Measurements from ENCODE around the gene ZNF746. TPM values are rescaled to one million over a fixed set of nuclear protein-coding genes. Genes with fewer than 3 reads are reported as not detected.

Gene ZNF746
- total and polyA plus RNA-seq, 4 experiments from 2014 or later, result 3.7 to 25.6 (median 19.8) TPM

DNA sequence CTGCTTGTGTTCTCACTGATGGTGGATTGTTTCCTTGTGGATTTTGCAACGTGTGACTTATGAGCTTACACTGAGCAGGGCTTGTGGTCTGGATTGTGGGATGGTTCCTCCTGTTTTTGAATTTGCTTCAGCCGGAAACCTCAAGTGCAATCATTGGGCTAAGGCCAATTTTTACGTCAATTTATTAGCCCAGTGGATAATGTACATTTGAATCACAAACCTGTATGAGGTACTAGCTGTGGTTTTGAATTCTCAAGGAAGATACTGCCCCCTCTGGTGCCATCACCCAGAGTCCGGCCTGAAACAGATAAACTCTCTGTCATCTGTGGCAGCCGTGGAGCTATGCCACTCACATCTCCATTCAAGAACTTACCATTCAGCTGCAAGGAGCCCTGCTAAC lies 29.4 kb downstream of the ZNF746 start:
- H3K27me3 ChIP-seq (ENCODE audit: insufficient read depth, low read length), result peaks cover 6% of the 10 kb centered on the region
- peaks cover 13 to 19% of the 10 kb centered on the region in 2 donors for H3K36me3 Mint-ChIP-seq
- ChIA-PET CTCF (ENCODE audit: partially characterized antibody) (interaction anchor here (0.6 kb wide), 1 partner anchor 12 kb away, joined by 3 read pairs; no protein-coding TSS in a partner anchor), POLR2A (ENCODE audit: partially characterized antibody) (no interaction called here)
- H3K27ac Mint-ChIP-seq, result no peak overlapping the region
- DNase-seq, result no peak
- peaks cover 0 to 1% (median 0%) of the 10 kb centered on the region in 4 donors for H3K4me1 Mint-ChIP-seq
- intact Hi-C loops (cut with micrococcal nuclease), result no loop called here
- H3K27me3 Mint-ChIP-seq, result peaks cover 4 to 7% of the 10 kb centered on the region in 2 donors
- no peak overlapping the region for H3K27ac ChIP-seq (ENCODE audit: low read depth, low read length)
- no peak overlapping the region for H3K4me3 Mint-ChIP-seq
- peaks cover 0 to 6% (median 0%) of the 10 kb centered on the region in 8 donors for H3K9me3 Mint-ChIP-seq
- no peak overlapping the region for H3K4me3 ChIP-seq (ENCODE audit: low read length in 2 of 2)
- no peaks in the 10 kb centered on the region for H3K9me3 ChIP-seq (ENCODE audit: control insufficient read depth in 1 of 2, low read length in 2 of 2)
- H3K4me1 ChIP-seq (ENCODE audit: insufficient read depth, low read length), result no peaks in the 10 kb centered on the region
- no peaks in the 10 kb centered on the region for H3K36me3 ChIP-seq (ENCODE audit: insufficient read depth, low read length)

DNA sequence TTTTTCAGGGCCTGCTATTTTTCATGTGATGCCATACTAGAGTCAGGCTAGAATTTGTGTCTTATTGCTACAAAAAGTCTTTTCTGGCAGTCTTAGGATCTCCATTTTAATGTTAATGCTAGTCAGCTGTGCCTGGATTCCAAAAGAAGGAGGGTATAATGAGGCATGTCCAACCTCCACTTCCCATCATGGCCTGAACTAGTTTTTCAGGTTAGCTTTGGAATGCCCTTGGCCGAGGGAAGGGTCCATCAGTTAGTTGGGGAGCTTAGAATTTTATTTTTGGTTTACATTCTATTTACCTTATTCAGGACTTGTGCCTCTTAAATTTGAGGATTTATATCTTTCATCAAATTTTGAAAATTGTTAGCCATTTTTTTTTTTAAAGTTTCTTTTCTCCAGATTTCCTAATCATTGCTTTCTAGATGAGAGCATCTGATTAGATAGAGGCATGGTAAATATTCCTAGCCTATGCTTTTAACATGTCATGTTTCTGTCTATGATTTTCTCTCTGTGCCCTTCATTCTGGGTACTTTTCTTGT lies 30.2 kb downstream of the ZNF746 start:
- H3K36me3 ChIP-seq (ENCODE audit: insufficient read depth, low read length), result no peaks in the 10 kb centered on the region
- CTCF ChIA-PET (ENCODE audit: partially characterized antibody), result interaction anchor here (1.0 kb wide), 1 partner anchor 29 kb away, joined by 3 read pairs; no protein-coding TSS in a partner anchor
- Mint-ChIP-seq H3K27me3 (peaks cover 4 to 7% of the 10 kb centered on the region in 2 donors), H3K4me1 (peaks cover 0 to 1% (median under 1%) of the 10 kb centered on the region in 4 donors), H3K4me3 (no peak overlapping the region), H3K36me3 (peaks cover 7 to 11% of the 10 kb centered on the region in 2 donors), H3K9me3 (peaks cover 0 to 6% (median 0%) of the 10 kb centered on the region in 8 donors), H3K27ac (no peak overlapping the region)
- H3K4me3 ChIP-seq (ENCODE audit: low read length in 2 of 2), result no peak overlapping the region
- peaks cover 6% of the 10 kb centered on the region for H3K27me3 ChIP-seq (ENCODE audit: insufficient read depth, low read length)
- H3K27ac ChIP-seq (ENCODE audit: low read depth, low read length), result no peak overlapping the region
- no peaks in the 10 kb centered on the region for H3K9me3 ChIP-seq (ENCODE audit: control insufficient read depth in 1 of 2, low read length in 2 of 2)
- intact Hi-C loops (cut with micrococcal nuclease), result no loop called here
- DNase-seq, result no peak
- POLR2A ChIA-PET (ENCODE audit: partially characterized antibody), result interaction anchor here (0.7 kb wide), 1 partner anchor 49 kb away, joined by 3 read pairs; no protein-coding TSS in a partner anchor
- no peaks in the 10 kb centered on the region for H3K4me1 ChIP-seq (ENCODE audit: insufficient read depth, low read length)

DNA sequence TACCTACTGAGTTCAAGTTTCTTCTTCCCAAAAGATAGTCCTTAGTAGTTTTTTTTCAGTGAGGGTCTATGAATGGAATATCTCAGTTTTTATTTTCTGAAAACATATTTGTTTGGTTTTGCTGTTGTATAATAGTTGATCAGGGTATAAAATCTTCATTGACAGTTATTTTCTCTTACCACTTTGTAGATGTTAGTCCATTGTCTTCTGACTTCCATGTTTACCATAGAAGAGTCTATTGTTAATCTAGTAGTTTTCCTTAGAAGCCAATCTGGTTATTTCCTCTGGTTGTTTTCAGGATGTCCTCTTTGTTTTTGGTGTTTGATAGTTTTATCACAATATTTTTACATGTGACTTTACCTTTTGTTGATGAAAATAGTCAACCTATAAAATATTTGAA lies 31.2 kb downstream of the ZNF746 start:
- Mint-ChIP-seq H3K27ac (no peak overlapping the region), H3K4me3 (no peak overlapping the region), H3K9me3 (peaks cover 0 to 6% (median 0%) of the 10 kb centered on the region in 8 donors), H3K4me1 (peaks cover under 1 to 3% (median 2%) of the 10 kb centered on the region in 4 donors), H3K36me3 (peaks cover under 1 to 2% of the 10 kb centered on the region in 2 donors), H3K27me3 (peaks cover 4 to 7% of the 10 kb centered on the region in 2 donors)
- intact Hi-C loops (cut with micrococcal nuclease), result no loop called here
- Histone ChIP-seq H3K4me3 (ENCODE audit: low read length in 2 of 2) (no peak overlapping the region), H3K4me1 (ENCODE audit: insufficient read depth, low read length) (peaks cover under 1% of the 10 kb centered on the region), H3K27ac (ENCODE audit: low read depth, low read length) (no peak overlapping the region), H3K36me3 (ENCODE audit: insufficient read depth, low read length) (no peaks in the 10 kb centered on the region), H3K9me3 (ENCODE audit: control insufficient read depth in 1 of 2, low read length in 2 of 2) (no peaks in the 10 kb centered on the region), H3K27me3 (ENCODE audit: insufficient read depth, low read length) (peaks cover 6% of the 10 kb centered on the region)
- no peak for DNase-seq
- ChIA-PET POLR2A (ENCODE audit: partially characterized antibody) (no interaction called here), CTCF (ENCODE audit: partially characterized antibody) (interaction anchor here (1.0 kb wide), 1 partner anchor 30 kb away, joined by 3 read pairs; no protein-coding TSS in a partner anchor)

GRCh38 chr7:149463500-149464161 lies 34.0 kb downstream of the ZNF746 start:
- peaks cover 4 to 7% of the 10 kb centered on the region in 2 donors for H3K27me3 Mint-ChIP-seq

DNA sequence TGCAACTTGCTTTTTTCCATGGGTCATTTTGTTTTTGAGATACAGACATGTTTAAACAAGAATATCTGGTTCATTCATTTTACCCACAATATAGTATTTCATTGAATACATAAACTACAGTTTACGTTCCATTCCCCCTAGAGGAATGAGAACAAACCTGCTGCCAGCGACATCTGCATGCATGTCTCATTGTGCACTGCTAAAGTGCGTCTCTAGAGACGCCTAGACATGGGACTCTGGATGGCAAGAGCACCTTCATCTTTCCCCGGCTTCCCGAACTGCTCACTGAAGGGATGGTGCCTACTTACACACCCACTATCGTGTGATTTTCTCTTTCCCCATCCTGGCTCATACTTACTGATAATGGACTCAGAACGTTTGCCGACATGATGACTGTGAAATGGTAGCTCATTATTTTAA lies 35.5 kb downstream of the ZNF746 start:
- CTCF ChIA-PET (ENCODE audit: partially characterized antibody), result interaction anchor here (0.8 to 5.1 kb wide), 3 partner anchors 39 to 315 kb away, joined by 3 to 43 read pairs (median 3); partner anchors contain the start of gene ZNF398
- peaks cover 4 to 7% of the 10 kb centered on the region in 2 donors for H3K27me3 Mint-ChIP-seq
- intact Hi-C loops (cut with micrococcal nuclease), result loop anchor here (5.0 kb wide), 1 partner anchor 35 kb away; the partner anchor contains the start of gene ZNF746
- peak overlapping the region in 2 of 7 donors; percentile 29 to 59 for H3K27ac Mint-ChIP-seq
- peaks cover 16 to 27% (median 23%) of the 10 kb centered on the region in 4 donors for H3K4me1 Mint-ChIP-seq
- H3K4me3 Mint-ChIP-seq, result peak overlapping the region; percentile 11 to 88 (median 51)
- H3K36me3 ChIP-seq (ENCODE audit: insufficient read depth, low read length), result no peaks in the 10 kb centered on the region
- H3K36me3 Mint-ChIP-seq, result peaks cover 0 to 8% of the 10 kb centered on the region in 2 donors
- H3K4me3 ChIP-seq (ENCODE audit: low read length in 2 of 2), result no peak overlapping the region
- POLR2A ChIA-PET (ENCODE audit: partially characterized antibody), result interaction anchor here (1.0 to 3.6 kb wide), 2 partner anchors 40 to 315 kb away, joined by 3 to 41 read pairs; partner anchors contain the start of gene ZNF398
- peaks cover 0 to 6% (median 0%) of the 10 kb centered on the region in 8 donors for H3K9me3 Mint-ChIP-seq
- H3K9me3 ChIP-seq (ENCODE audit: control insufficient read depth in 1 of 2, low read length in 2 of 2), result no peaks in the 10 kb centered on the region
- DNase-seq, result no peak
- H3K27ac ChIP-seq (ENCODE audit: low read depth, low read length), result no peak overlapping the region
- peaks cover 6% of the 10 kb centered on the region for H3K27me3 ChIP-seq (ENCODE audit: insufficient read depth, low read length)
- H3K4me1 ChIP-seq (ENCODE audit: insufficient read depth, low read length), result peaks cover 24% of the 10 kb centered on the region

More at GRCh38 chr7:149463500-149464161, 34.0 kb downstream of the ZNF746 start:
- H3K4me1 Mint-ChIP-seq, result peaks cover 8 to 13% (median 12%) of the 10 kb centered on the region in 4 donors
- DNase-seq, result no peak
- H3K27ac ChIP-seq (ENCODE audit: low read depth, low read length), result no peak overlapping the region
- H3K9me3 ChIP-seq (ENCODE audit: control insufficient read depth in 1 of 2, low read length in 2 of 2), result no peaks in the 10 kb centered on the region
- H3K4me3 ChIP-seq (ENCODE audit: low read length in 2 of 2), result no peak overlapping the region
- POLR2A ChIA-PET (ENCODE audit: partially characterized antibody), result no interaction called here
- H3K9me3 Mint-ChIP-seq, result peaks cover 0 to 6% (median 0%) of the 10 kb centered on the region in 8 donors
- H3K36me3 ChIP-seq (ENCODE audit: insufficient read depth, low read length), result no peaks in the 10 kb centered on the region
- CTCF ChIA-PET (ENCODE audit: partially characterized antibody), result no interaction called here
- H3K4me1 ChIP-seq (ENCODE audit: insufficient read depth, low read length), result peaks cover 15% of the 10 kb centered on the region
- no peaks in the 10 kb centered on the region for H3K36me3 Mint-ChIP-seq
- peaks cover 6% of the 10 kb centered on the region for H3K27me3 ChIP-seq (ENCODE audit: insufficient read depth, low read length)
- intact Hi-C loops (cut with micrococcal nuclease), result loop anchor here (5.0 kb wide), 1 partner anchor 34 kb away; the partner anchor contains the start of gene ZNF746
- H3K4me3 Mint-ChIP-seq, result peak overlapping the region in 1 of 8 donors; percentile 63
- no peak overlapping the region for H3K27ac Mint-ChIP-seq

DNA sequence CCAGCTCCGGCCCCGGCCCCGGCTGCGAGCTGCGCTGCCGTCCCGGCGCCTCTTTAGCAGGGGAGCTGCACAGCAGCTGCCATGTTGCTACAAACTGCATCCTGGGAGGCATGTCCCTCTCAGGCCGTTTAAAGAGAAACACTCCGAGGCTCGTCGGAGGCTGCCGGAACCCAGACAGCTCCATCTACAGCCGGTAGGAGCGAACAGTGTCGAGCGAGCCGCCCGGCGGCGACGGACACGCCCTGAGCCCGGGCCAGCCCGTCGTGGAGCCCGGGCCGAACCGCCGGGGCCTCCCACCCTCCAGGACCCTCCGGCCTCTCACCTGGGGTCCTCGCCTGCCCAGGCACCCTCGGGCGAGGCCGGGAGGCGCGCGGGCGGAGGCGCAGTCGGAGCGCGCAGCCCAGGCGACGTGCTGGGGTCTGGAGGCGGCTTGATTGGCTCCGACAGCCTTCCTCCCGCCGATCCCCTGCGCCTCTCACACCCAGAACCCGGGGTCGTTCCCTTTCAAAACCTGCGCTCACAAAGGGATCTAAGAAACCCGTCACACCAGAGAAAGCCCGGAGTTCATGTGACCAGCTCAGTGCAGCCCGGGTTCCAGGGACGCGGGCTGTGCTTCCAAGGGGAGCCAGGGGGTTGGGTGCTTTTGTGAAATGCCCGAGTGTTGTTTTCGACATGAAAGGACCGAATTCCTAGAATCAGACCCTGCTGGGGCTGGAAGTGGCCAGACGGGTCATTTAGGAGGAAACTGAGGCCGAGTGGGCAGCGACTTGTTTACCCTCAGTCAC lies 36.9 kb downstream of the ZNF746 start, which contains the start of gene ZNF777:
Gene ZNF777, minus strand, starts transcription at position 570 of the 785 bp plus-strand sequence. CDS start 5,040 bp downstream, outside the sequence.
- peaks cover 16 to 33% (median 28%) of the 10 kb centered on the region in 4 donors for H3K4me1 Mint-ChIP-seq
- H3K4me3 Mint-ChIP-seq, result peak within 1 kb of the TSS; percentile 86 to 91 (median 88)
- peaks cover 0 to 19% of the 10 kb centered on the region in 2 donors for H3K36me3 Mint-ChIP-seq
- H3K27me3 ChIP-seq (ENCODE audit: insufficient read depth, low read length), result peaks cover 6% of the 10 kb centered on the region
- peak within 1 kb of the TSS; percentile 73 to 74 for H3K4me3 ChIP-seq (ENCODE audit: low read length in 2 of 2)
- ChIA-PET CTCF (ENCODE audit: partially characterized antibody) (interaction anchor here (0.6 to 5.1 kb wide), 15 partner anchors 9 to 349 kb away, joined by 3 to 43 read pairs (median 5); partner anchors contain the start of genes ZNF282 and ZNF783), POLR2A (ENCODE audit: partially characterized antibody) (interaction anchor here (0.7 to 3.6 kb wide), 14 partner anchors 15 to 341 kb away, joined by 3 to 41 read pairs (median 4); partner anchors contain the start of genes ZNF398 and ZNF783)
- peak within 1 kb of the TSS; percentile 48 to 90 (median 87) for H3K27ac Mint-ChIP-seq
- H3K9me3 ChIP-seq (ENCODE audit: control insufficient read depth in 1 of 2, low read length in 2 of 2), result no peaks in the 10 kb centered on the region
- peak within 1 kb of the TSS; percentile 62 for H3K27ac ChIP-seq (ENCODE audit: low read depth, low read length)
- peak; percentile 80 to 88 (median 83) for DNase-seq
- H3K36me3 ChIP-seq (ENCODE audit: insufficient read depth, low read length), result peaks cover 7% of the 10 kb centered on the region
- H3K27me3 Mint-ChIP-seq, result peaks cover 0 to 3% of the 10 kb centered on the region in 2 donors
- intact Hi-C loops (cut with micrococcal nuclease), result loop anchor here (1.0 to 5.0 kb wide), 4 partner anchors 37 to 221 kb away; partner anchors contain the start of genes ZNF212 and ZNF746
- no peaks in the 10 kb centered on the region for H3K9me3 Mint-ChIP-seq
- H3K4me1 ChIP-seq (ENCODE audit: insufficient read depth, low read length), result peaks cover 24% of the 10 kb centered on the region
